ENCODE results near the gene DNMBP. TPM values are rescaled to one million over a fixed set of nuclear protein-coding genes. Genes with fewer than 3 reads are reported as not detected.
"Not testable (repeated sequence)": the region's sequence is repeated elsewhere in the genome, so short reads cannot be mapped to it uniquely, and the experiment has no call there.

Gene DNMBP
- total RNA-seq, 6 donors from 2014 or later = 10.1 to 18.9 (median 12.6) TPM

DNA sequence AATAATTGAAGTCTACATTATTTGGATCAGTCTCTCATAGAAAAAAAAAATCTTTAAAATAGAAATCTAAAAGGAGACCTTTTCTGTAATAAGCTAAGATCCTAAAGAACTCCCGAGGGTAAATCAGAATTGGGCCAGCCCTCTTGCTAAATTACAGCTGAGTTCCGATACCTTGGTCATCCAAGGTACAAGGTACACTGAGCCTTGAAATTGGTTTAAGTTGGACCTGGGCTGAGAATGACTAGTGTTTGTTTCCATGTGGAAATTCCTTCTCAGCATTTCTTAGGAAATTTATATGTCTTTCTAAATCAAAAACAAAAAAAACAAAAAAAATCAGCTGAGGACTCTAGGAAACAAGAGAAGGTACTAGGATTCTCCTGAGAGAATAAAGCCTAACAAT is 64.9 kb downstream of the DNMBP start:
- peaks cover 0 to 4% (median 0%) of the 10 kb centered on the region in 4 donors for H3K4me1 ChIP-seq
- TF ChIP-seq EP300 (IDR thresholded peaks at IDR 0.05) (no peak), POLR2AphosphoS5 (IDR thresholded peaks at IDR 0.05) (no peak), POLR2A (IDR thresholded peaks at IDR 0.05) (no peak)
- TF ChIP-seq, protein P1, sequence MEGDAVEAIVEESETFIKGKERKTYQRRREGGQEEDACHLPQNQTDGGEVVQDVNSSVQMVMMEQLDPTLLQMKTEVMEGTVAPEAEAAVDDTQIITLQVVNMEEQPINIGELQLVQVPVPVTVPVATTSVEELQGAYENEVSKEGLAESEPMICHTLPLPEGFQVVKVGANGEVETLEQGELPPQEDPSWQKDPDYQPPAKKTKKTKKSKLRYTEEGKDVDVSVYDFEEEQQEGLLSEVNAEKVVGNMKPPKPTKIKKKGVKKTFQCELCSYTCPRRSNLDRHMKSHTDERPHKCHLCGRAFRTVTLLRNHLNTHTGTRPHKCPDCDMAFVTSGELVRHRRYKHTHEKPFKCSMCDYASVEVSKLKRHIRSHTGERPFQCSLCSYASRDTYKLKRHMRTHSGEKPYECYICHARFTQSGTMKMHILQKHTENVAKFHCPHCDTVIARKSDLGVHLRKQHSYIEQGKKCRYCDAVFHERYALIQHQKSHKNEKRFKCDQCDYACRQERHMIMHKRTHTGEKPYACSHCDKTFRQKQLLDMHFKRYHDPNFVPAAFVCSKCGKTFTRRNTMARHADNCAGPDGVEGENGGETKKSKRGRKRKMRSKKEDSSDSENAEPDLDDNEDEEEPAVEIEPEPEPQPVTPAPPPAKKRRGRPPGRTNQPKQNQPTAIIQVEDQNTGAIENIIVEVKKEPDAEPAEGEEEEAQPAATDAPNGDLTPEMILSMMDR (IDR thresholded peaks at IDR 0.05) = no peak
- H3K27ac ChIP-seq = no peak overlapping the region
- DNase-seq (no peak), ATAC-seq (ENCODE audit: low FRiP score in 2 of 2) (no peak)
- no peaks in the 10 kb centered on the region for H3K36me3 ChIP-seq
- H3K4me3 ChIP-seq = no peak overlapping the region
- no peaks in the 10 kb centered on the region for H3K9me3 ChIP-seq
- WGBS, 2 donors = 95 to 98% methylated on average over 2 of the region's 2 CpGs
- no peaks in the 10 kb centered on the region for H3K27me3 ChIP-seq

DNA sequence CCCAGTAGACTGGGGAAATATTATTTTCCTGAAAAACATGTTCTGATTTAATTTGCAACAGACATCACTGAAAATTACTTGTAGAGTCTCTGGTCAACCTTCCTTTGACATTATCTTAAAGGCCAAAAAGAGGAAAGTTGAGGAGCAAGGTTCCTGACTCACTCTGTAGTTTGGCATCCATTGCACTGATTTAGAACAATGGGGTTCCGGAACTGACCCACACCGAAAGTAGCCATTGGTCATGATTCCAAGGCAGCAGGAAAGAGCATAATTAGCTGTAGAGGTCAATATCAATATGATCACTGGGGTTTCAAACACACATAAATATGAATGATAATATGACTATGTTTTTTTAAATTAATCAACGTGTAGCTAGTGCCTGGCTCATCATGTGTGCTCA is 65.8 kb downstream of the DNMBP start:
- H3K9me3 ChIP-seq = no peaks in the 10 kb centered on the region
- H3K36me3 ChIP-seq = no peaks in the 10 kb centered on the region
- no peak for TF ChIP-seq POLR2AphosphoS5 (IDR thresholded peaks at IDR 0.05)
- no peak for TF ChIP-seq POLR2A (IDR thresholded peaks at IDR 0.05)
- TF ChIP-seq EP300 (IDR thresholded peaks at IDR 0.05) = no peak
- TF ChIP-seq, protein P1 (IDR thresholded peaks at IDR 0.05) = no peak
- peaks cover 0 to 4% (median 0%) of the 10 kb centered on the region in 4 donors for H3K4me1 ChIP-seq
- no peak overlapping the region for H3K27ac ChIP-seq
- 95 to 97% methylated on average over 3 of the region's 3 CpGs for whole genome bisulfite sequencing, 2 donors
- ATAC-seq (ENCODE audit: low FRiP score in 2 of 2) (no peak), DNase-seq (no peak)
- no peaks in the 10 kb centered on the region for H3K27me3 ChIP-seq
- H3K4me3 ChIP-seq = no peak overlapping the region

DNA sequence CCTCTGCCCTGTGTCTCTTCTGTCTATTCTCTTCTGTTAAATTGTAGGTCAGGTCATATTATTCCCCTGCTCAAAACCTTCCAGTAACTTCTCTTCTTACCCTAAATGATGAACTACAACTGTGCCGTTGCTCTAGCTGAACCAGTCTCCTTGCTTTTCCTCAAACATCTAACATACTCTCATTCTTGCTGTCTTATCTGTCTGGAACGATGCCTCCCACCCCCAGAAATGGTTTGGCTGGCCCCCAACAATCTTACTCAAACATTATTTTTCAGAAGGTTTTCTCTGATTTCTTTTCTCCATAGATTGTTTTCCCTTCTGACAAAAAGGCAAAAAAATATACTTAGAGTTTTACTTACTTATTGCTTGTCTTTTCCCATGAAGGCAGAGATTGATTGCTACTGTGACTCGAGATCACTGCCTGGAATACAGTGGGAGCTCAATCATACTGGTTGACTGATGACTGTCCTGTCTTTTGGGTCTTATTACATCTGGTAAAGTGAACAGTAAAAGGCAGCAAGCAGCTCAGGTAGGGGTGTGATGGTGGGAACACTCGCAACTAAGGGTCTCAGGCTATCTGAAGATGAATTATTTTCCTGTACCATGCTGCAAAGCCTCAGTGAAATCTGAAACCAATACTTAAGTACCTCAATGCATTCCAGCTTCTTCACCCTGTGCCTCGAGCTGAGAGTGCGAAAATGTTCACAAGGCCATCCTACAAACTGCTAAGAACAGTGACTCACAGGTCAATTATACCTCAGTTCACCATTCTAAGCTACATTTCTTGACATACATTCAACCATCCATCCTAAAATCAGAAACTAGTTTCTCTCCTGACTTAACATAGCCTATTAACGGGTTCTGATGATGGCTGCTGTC is 67.6 kb downstream of the DNMBP start:
- Histone ChIP-seq H3K36me3 (no peaks in the 10 kb centered on the region), H3K4me1 (peaks cover 0 to 4% (median 0%) of the 10 kb centered on the region in 4 donors), H3K4me3 (no peak overlapping the region), H3K27ac (no peak overlapping the region), H3K27me3 (no peaks in the 10 kb centered on the region), H3K9me3 (no peaks in the 10 kb centered on the region)
- DNase-seq (no peak), ATAC-seq (ENCODE audit: low FRiP score in 2 of 2) (no peak)
- no peak for TF ChIP-seq EP300 (IDR thresholded peaks at IDR 0.05)
- TF ChIP-seq POLR2A (IDR thresholded peaks at IDR 0.05) = no peak
- TF ChIP-seq, protein P1 (IDR thresholded peaks at IDR 0.05) = no peak
- TF ChIP-seq POLR2AphosphoS5 (IDR thresholded peaks at IDR 0.05) = no peak
- WGBS, 2 donors = 74 to 81% methylated on average over 7 of the region's 7 CpGs

DNA sequence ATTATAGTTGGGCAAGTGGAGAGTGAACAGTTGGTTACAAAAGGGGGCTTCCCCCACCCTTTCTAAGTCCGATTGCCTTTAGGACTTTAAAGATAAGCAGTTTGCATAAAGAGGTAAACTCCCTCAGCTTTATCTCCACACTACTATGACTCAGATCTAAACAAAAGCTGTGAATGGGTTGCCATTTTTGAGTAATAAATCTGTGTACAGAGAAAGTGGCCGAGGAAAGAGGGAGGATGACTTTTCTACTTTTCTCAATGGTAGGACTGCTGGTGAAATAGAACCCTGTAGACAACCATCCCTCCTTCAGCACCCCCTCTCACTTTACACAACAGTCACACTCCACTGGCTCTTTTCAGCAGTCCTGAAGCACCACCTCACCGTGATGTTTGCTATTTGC is 71.2 kb downstream of the DNMBP start:
- 67 to 68% methylated on average over 3 of the region's 3 CpGs for WGBS, 2 donors
- TF ChIP-seq POLR2AphosphoS5 (IDR thresholded peaks at IDR 0.05) = no peak
- TF ChIP-seq POLR2A (IDR thresholded peaks at IDR 0.05) = no peak
- TF ChIP-seq EP300 (IDR thresholded peaks at IDR 0.05) = no peak
- TF ChIP-seq, protein P1 (IDR thresholded peaks at IDR 0.05) = no peak
- Histone ChIP-seq H3K36me3 (no peaks in the 10 kb centered on the region), H3K27me3 (no peaks in the 10 kb centered on the region), H3K27ac (no peak overlapping the region), H3K4me3 (no peak overlapping the region), H3K9me3 (no peaks in the 10 kb centered on the region), H3K4me1 (no peaks in the 10 kb centered on the region)
- DNase-seq (no peak), ATAC-seq (ENCODE audit: low FRiP score in 2 of 2) (no peak)

DNA sequence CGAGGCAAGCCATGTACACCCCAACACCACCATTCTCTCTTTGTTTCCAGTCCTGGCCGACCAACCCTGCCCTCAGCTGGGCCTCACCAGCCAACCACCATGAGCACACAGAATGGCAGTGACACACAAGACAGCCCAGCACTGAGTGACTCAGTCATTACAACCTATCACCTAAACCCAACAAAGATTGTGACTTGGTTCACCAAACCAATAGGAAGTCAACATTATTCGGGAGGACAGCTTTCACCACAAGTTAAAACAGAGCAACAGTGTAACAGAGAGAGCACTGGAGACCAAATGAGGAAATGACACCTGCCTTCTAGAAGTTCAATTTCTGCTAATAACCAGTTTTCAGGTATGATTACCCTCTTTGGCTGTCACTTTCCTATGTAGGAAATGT is 72.1 kb downstream of the DNMBP start:
- TF ChIP-seq EP300 (IDR thresholded peaks at IDR 0.05) (no peak), POLR2AphosphoS5 (IDR thresholded peaks at IDR 0.05) (no peak), POLR2A (IDR thresholded peaks at IDR 0.05) (no peak)
- TF ChIP-seq, protein P1 (IDR thresholded peaks at IDR 0.05) = no peak
- Histone ChIP-seq H3K9me3 (no peaks in the 10 kb centered on the region), H3K27ac (no peak overlapping the region), H3K27me3 (no peaks in the 10 kb centered on the region), H3K4me3 (no peak overlapping the region), H3K4me1 (no peaks in the 10 kb centered on the region), H3K36me3 (no peaks in the 10 kb centered on the region)
- ATAC-seq (ENCODE audit: low FRiP score in 2 of 2) = no peak
- WGBS, 2 donors = 92% methylated on average over 3 of the region's 3 CpGs
- DNase-seq = no peak

DNA sequence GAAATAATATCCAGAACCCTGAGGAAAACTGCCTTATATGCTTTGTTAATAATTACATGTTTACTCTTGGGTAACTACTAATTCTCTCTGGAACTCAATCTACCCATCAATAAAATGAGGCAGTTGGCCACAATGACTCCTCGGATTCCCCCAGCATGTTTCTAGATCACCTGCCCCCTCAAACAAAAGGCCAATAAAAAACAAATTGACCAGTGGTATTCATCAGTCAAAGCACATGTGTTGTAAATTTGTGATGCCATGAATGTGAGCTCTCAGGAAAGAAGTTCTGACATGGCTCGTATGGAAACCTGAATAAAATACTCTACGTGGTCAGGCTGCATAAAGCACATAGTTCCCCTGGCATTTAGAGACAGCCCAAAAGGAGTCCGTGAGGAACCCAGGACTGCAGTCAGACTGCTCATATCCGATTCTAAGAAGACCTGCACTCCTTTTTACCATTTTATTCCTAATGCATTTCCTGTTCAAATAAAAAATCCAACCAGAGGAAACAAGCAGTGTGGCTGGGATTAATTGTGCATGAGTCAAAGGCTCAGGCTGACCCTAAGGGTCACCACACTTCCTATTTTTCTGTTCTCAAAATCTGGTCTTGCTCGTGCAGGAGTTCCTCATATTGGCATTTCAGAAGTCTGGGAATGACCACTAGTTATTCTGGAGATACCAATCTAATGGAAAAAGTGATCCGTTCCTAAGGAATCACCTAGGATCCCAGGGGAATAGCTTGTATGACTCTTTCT is 77.4 kb downstream of the DNMBP start:
- Histone ChIP-seq H3K4me1 (peaks cover 25 to 41% (median 31%) of the 10 kb centered on the region in 4 donors), H3K27ac (peak overlapping the region in 2 of 4 donors; percentile 38 to 64)
- H3K36me3 ChIP-seq, H3K9me3 ChIP-seq, H3K4me3 ChIP-seq, DNase-seq, H3K27me3 ChIP-seq: not testable (repeated sequence)
- ATAC-seq (ENCODE audit: low FRiP score in 2 of 2) = peak in 1 of 2 donors; percentile 57
- 75 to 94% methylated on average over 3 of the region's 7 CpGs for WGBS, 2 donors
